PC-9 (cell line): ENCODE results near the gene DNASE2. TPM values are rescaled to one million over a fixed set of nuclear protein-coding genes. Genes with fewer than 3 reads are reported as not detected.

Experiments
- BruUV-seq: library from RNA; stranded (reverse); fragments of 400-500 nt; replicated peaks from 2 replicates; lab custom pipeline; 2021; lab: Mats Ljungman, UMichigan
- CTCF ChIA-PET: fragments of 300-600 bp; sonication (Branson Sonifier 250); formaldehyde crosslinking; loops from one replicate; lab custom pipeline; 2022; ENCODE audit warnings: antibody characterized with exemption; lab: Charles Lee
- POLR2A ChIA-PET: fragments of 300-600 bp; sonication (Branson Sonifier 250); formaldehyde crosslinking; loops from one replicate; lab custom pipeline; 2022; ENCODE audit warnings: antibody characterized with exemption; ENCODE audit not compliant: unreplicated experiment; lab: Charles Lee
- DNase-seq, 2 experiments: peaks; one replicate each; pipeline versions ENCODE4 v3.0.0 to v3.0.0-alpha.2; 2015 to 2022; ENCODE audit warnings: mixed read lengths in 1 of 2
- H2AFZ ChIP-seq: fragments of 200-600 bp; sonication (generic); 2 replicates; pipeline ENCODE4 v1.8.1; 2017; ENCODE audit warnings: antibody characterized with exemption
- H3F3A ChIP-seq: fragments of 200-600 bp; sonication (generic); 2 replicates; pipeline ENCODE4 v1.8.1; 2017; ENCODE audit warnings: antibody characterized with exemption, mild to moderate bottlenecking, low read depth; ENCODE audit not compliant: insufficient read depth
- H3K27ac ChIP-seq: fragments of 200-600 bp; sonication (generic); 2 replicates; pipeline ENCODE4 v1.6.1; 2016; ENCODE audit warnings: mixed run types
- H3K27me3 ChIP-seq: fragments of 200-600 bp; sonication (generic); 2 replicates; pipeline ENCODE4 v1.6.1; 2016; ENCODE audit warnings: low read depth, mixed run types; ENCODE audit not compliant: insufficient read depth
- H3K36me3 ChIP-seq: fragments of 200-600 bp; sonication (generic); 2 replicates; pipeline ENCODE4 v1.6.1; 2016; ENCODE audit warnings: low read depth, mixed run types
- H3K4me1 ChIP-seq: fragments of 200-600 bp; sonication (generic); replicated peaks from 2 replicates; pipeline ENCODE4 v1.6.1; 2016; ENCODE audit warnings: mixed run types; ENCODE audit not compliant: insufficient read depth
- H3K4me2 ChIP-seq: fragments of 200-600 bp; sonication (generic); 2 replicates; pipeline ENCODE4 v1.6.1; 2017; ENCODE audit warnings: mixed run types
- H3K4me3 ChIP-seq: fragments of 200-600 bp; sonication (generic); 2 replicates; pipeline ENCODE4 v1.6.1; 2016; ENCODE audit warnings: mixed run types
- H3K79me2 ChIP-seq: fragments of 200-600 bp; sonication (generic); 2 replicates; pipeline ENCODE4 v1.6.1; 2017; ENCODE audit warnings: low read depth, mixed run types
- H3K9me2 ChIP-seq: fragments of 200-600 bp; sonication (generic); 2 replicates; pipeline ENCODE4 v1.8.1; 2017; ENCODE audit warnings: mild to moderate bottlenecking; ENCODE audit not compliant: insufficient read depth
- H3K9me3 ChIP-seq: fragments of 200-600 bp; sonication (generic); 2 replicates; pipeline ENCODE4 v1.8.1; 2016; ENCODE audit warnings: low read depth; ENCODE audit not compliant: insufficient read depth
- H4K20me1 ChIP-seq: fragments of 200-600 bp; sonication (generic); 2 replicates; pipeline ENCODE4 v1.8.1; 2017; ENCODE audit not compliant: insufficient read depth
- CTCF ChIP-seq: fragments of 200-600 bp; sonication (generic); conservative IDR thresholded peaks from 2 replicates; pipeline ENCODE4 v1.6.1; 2017; ENCODE audit warnings: mixed run types, antibody characterized with exemption, mild to moderate bottlenecking, moderate library complexity
- EZH2 ChIP-seq: fragments of 200-600 bp; sonication (generic); IDR thresholded peaks from 2 replicates; pipeline ENCODE4 v1.8.0; 2017; ENCODE audit warnings: antibody characterized with exemption, low read depth
- intact Hi-C: fragments of 100-400 bp; cut with micrococcal nuclease; formaldehyde crosslinking; loops from one replicate; pipeline ENCODE4 v1.10.0; 2022; ENCODE audit not compliant: unreplicated experiment
- total RNA-seq: library from RNA; stranded (reverse); gene quantifications from 2 replicates; pipeline ENCODE4 v1.2.3, GENCODE V29; 2021

The DNASE2 gene
- total RNA-seq, 1 experiment from 2014 or later, result 68.4 TPM

- TF ChIP-seq EZH2 (no peak), CTCF (no peak)
- ChIA-PET CTCF (interaction anchor here (0.5 kb wide), 1 partner anchor 28 kb away, joined by 6 read pairs; no protein-coding TSS in a partner anchor), POLR2A (no interaction called here)
- H3K9me2 ChIP-seq, result no peaks in the 10 kb centered on the region
- H3K4me2 ChIP-seq, result no peak overlapping the region
- peaks cover 6% of the 10 kb centered on the region; the same call in 1 of the 2 replicates for H3F3A ChIP-seq
- no TSS peak for BruUV-seq
- H3K4me3 ChIP-seq, result no peak overlapping the region
- peaks cover 18% of the 10 kb centered on the region for H3K79me2 ChIP-seq
- H3K4me1 ChIP-seq, result peaks cover 11% of the 10 kb centered on the region
- peak in 1 of 2 experiments; percentile 5 for DNase-seq
- intact Hi-C loops, result no loop called here
- no peaks in the 10 kb centered on the region for H3K36me3 ChIP-seq
- H4K20me1 ChIP-seq, result no peaks in the 10 kb centered on the region
- no peak overlapping the region for H2AFZ ChIP-seq
- H3K27me3 ChIP-seq, result no peaks in the 10 kb centered on the region
- peaks cover 11% of the 10 kb centered on the region; the same call in 1 of the 2 replicates for H3K9me3 ChIP-seq
- H3K27ac ChIP-seq, result no peak overlapping the region
These were observed 6.9 kb upstream of the DNASE2 start for GRCh38 chr19:12888006-12888603.

GRCh38 chr19:12886969-12887747 lies 5.9 kb upstream of the DNASE2 start, which contains the start of gene KLF1:
TSS of gene KLF1 (minus strand) at chr19:12887201. CDS start at chr19:12887140, 61 bp downstream.
- H3K79me2 ChIP-seq, result peaks cover 10% of the 10 kb centered on the region
- TF ChIP-seq EZH2, result no peak
- no peak for TF ChIP-seq CTCF
- no TSS peak for BruUV-seq
- H3K27me3 ChIP-seq, result no peaks in the 10 kb centered on the region
- ChIA-PET CTCF (interaction anchor here (0.6 kb wide), 2 partner anchors 24 to 75 kb away, joined by 3 to 13 read pairs; no protein-coding TSS in a partner anchor), POLR2A (no interaction called here)
- H3F3A ChIP-seq, result peaks cover 12% of the 10 kb centered on the region; the same call in 1 of the 2 replicates
- H4K20me1 ChIP-seq, result no peaks in the 10 kb centered on the region
- DNase-seq, result peak in 1 of 2 experiments; percentile 21
- peaks cover 11% of the 10 kb centered on the region; the same call in 1 of the 2 replicates for H3K9me3 ChIP-seq
- H3K27ac ChIP-seq, result no peak within 1 kb of the TSS
- H3K36me3 ChIP-seq, result no peaks in the 10 kb centered on the region
- peak within 1 kb of the TSS; percentile 65; the same call in 1 of the 2 replicates for H3K4me3 ChIP-seq
- H3K4me1 ChIP-seq, result peaks cover 9% of the 10 kb centered on the region
- intact Hi-C loops, result no loop called here
- H2AFZ ChIP-seq, result no peak within 1 kb of the TSS
- H3K4me2 ChIP-seq, result peak within 1 kb of the TSS; percentile 84
- no peaks in the 10 kb centered on the region for H3K9me2 ChIP-seq

GRCh38 chr19:12886651-12886968 lies 5.4 kb upstream of the DNASE2 start:
- CTCF ChIA-PET, result interaction anchor here (0.6 kb wide), 2 partner anchors 24 to 76 kb away, joined by 3 to 13 read pairs; no protein-coding TSS in a partner anchor
- Histone ChIP-seq H3K4me3 (no peak overlapping the region), H3K79me2 (peaks cover 5% of the 10 kb centered on the region), H3F3A (peaks cover 15% of the 10 kb centered on the region; the same call in 1 of the 2 replicates), H3K4me1 (peaks cover 7% of the 10 kb centered on the region), H4K20me1 (no peaks in the 10 kb centered on the region), H3K9me2 (no peaks in the 10 kb centered on the region), H3K27ac (no peak overlapping the region), H3K27me3 (no peaks in the 10 kb centered on the region), H3K4me2 (no peak overlapping the region; the same call in 1 of the 2 replicates), H2AFZ (no peak overlapping the region), H3K36me3 (no peaks in the 10 kb centered on the region), H3K9me3 (peaks cover 11% of the 10 kb centered on the region; the same call in 1 of the 2 replicates)
- DNase-seq, result peak in 1 of 2 experiments; percentile 2
- intact Hi-C loops, result no loop called here
- BruUV-seq, result TSS peak; percentile 7
- TF ChIP-seq EZH2, result no peak
- TF ChIP-seq CTCF, result no peak
- POLR2A ChIA-PET, result interaction anchor here (0.7 kb wide), 1 partner anchor 153 kb away, joined by 6 read pairs; no protein-coding TSS in a partner anchor
